PC-3 (cell line): ENCODE results near the gene GBP6. TPM values are rescaled to one million over a fixed set of nuclear protein-coding genes. Genes with fewer than 3 reads are reported as not detected.

Experiments
- ATAC-seq: fragments of 200-7000 bp; cut with Tn5 transposase; 2 replicates; pipeline ENCODE4 v1.9.1; 2020; ENCODE audit warnings: mild to moderate bottlenecking, moderate library complexity
- BruUV-seq: library from RNA; stranded (reverse); fragments of 400-500 nt; replicated peaks from 2 replicates; lab custom pipeline; 2021; lab: Mats Ljungman, UMichigan
- CTCF ChIA-PET: fragments of 300-600 bp; sonication (Branson Sonifier 250); formaldehyde crosslinking; loops from one replicate; lab custom pipeline; 2022; ENCODE audit warnings: antibody characterized with exemption; lab: Charles Lee
- POLR2A ChIA-PET: fragments of 300-600 bp; sonication (Branson Sonifier 250); formaldehyde crosslinking; loops from one replicate; lab custom pipeline; 2022; ENCODE audit warnings: antibody characterized with exemption; ENCODE audit not compliant: unreplicated experiment; lab: Charles Lee
- DNase-seq: peaks from one replicate; pipeline ENCODE4 v3.0.0-alpha.2; 2015
- H2AFZ ChIP-seq: fragments of 300-600 bp; sonication (generic); 2 replicates; pipeline ENCODE4 v1.6.0; 2016; ENCODE audit warnings: antibody characterized with exemption, low read length
- H3F3A ChIP-seq: fragments of 300-600 bp; sonication (generic); one replicate; pipeline ENCODE4 v1.6.0; 2017; ENCODE audit warnings: antibody characterized with exemption, low read length, control low read depth, mild to moderate bottlenecking; ENCODE audit not compliant: unreplicated experiment
- H3K27ac ChIP-seq: fragments of 300-600 bp; sonication (generic); 2 replicates; pipeline ENCODE4 v1.5.1; 2016; ENCODE audit warnings: mild to moderate bottlenecking, low read length
- H3K27me3 ChIP-seq: fragments of 300-600 bp; sonication (generic); 2 replicates; pipeline ENCODE4 v1.6.1; 2016; ENCODE audit warnings: low read length, mixed read lengths
- H3K36me3 ChIP-seq: fragments of 300-600 bp; sonication (generic); 2 replicates; pipeline ENCODE4 v1.6.1; 2016; ENCODE audit warnings: low read depth, mixed run types, low read length, mixed read lengths
- H3K4me1 ChIP-seq: fragments of 300-600 bp; sonication (generic); 2 replicates; pipeline ENCODE4 v1.5.1; 2016; ENCODE audit warnings: low read length; ENCODE audit not compliant: insufficient read depth
- H3K4me2 ChIP-seq: fragments of 300-600 bp; sonication (generic); 2 replicates; pipeline ENCODE4 v1.6.0; 2016; ENCODE audit warnings: low read length
- H3K4me3 ChIP-seq: fragments of 300-600 bp; sonication (generic); 2 replicates; pipeline ENCODE4 v1.5.1; 2016; ENCODE audit warnings: mild to moderate bottlenecking, low read length, mixed read lengths
- H3K79me2 ChIP-seq: fragments of 300-600 bp; sonication (generic); 2 replicates; pipeline ENCODE4 v1.6.1; 2017; ENCODE audit warnings: low read length, mixed read lengths
- H3K9ac ChIP-seq: fragments of 300-600 bp; sonication (generic); 2 replicates; pipeline ENCODE4 v1.6.0; 2016; ENCODE audit warnings: mild to moderate bottlenecking, low read length
- H3K9me2 ChIP-seq: fragments of 300-600 bp; sonication (generic); replicated peaks from 2 replicates; pipeline ENCODE4 v1.6.1; 2016; ENCODE audit warnings: mixed run types, low read length, mixed read lengths
- H3K9me3 ChIP-seq: fragments of 300-600 bp; sonication (generic); 2 replicates; pipeline ENCODE4 v1.6.1; 2016; ENCODE audit warnings: low read length, mixed read lengths
- H4K20me1 ChIP-seq: fragments of 300-600 bp; sonication (generic); 2 replicates; pipeline ENCODE4 v1.6.1; 2016; ENCODE audit warnings: low read length, mixed read lengths
- CTCF ChIP-seq: fragments of 300-600 bp; sonication (generic); conservative IDR thresholded peaks from 2 replicates; pipeline ENCODE4 v1.5.1; 2017; ENCODE audit warnings: antibody characterized with exemption, low read depth, mild to moderate bottlenecking, low read length
- EZH2 ChIP-seq: fragments of 300-600 bp; sonication (generic); IDR thresholded peaks from one replicate; pipeline ENCODE4 v1.6.1; 2017; ENCODE audit warnings: antibody characterized with exemption, mild to moderate bottlenecking, low read length; ENCODE audit not compliant: unreplicated experiment
- EZH2phosphoT487 ChIP-seq: fragments of 300-600 bp; sonication (generic); IDR thresholded peaks from 2 replicates; pipeline ENCODE4 v1.6.1; 2018; ENCODE audit warnings: mild to moderate bottlenecking, antibody characterized with exemption, low read length, borderline replicate concordance
- intact Hi-C: fragments of 100-400 bp; cut with micrococcal nuclease; formaldehyde crosslinking; loops from 2 replicates; pipeline ENCODE4 v1.9.0; 2023
- total RNA-seq: library from RNA; depleted of rRNA; stranded (reverse); fragments of >200 nt; gene quantifications from 2 replicates; pipeline ENCODE4 v1.2.3, GENCODE V29; 2014

GBP6 gene
- total RNA-seq, 1 experiment from 2014 or later: 0.40 TPM

GRCh38 chr1:89358287-89358893 lies 5.5 kb upstream of the GBP6 start:
- ATAC-seq: peak; percentile 83
- BruUV-seq: no TSS peak
- no peak overlapping the region for H3K4me2 ChIP-seq
- TF ChIP-seq CTCF (peak; percentile 87), EZH2phosphoT487 (no peak), EZH2 (no peak)
- H2AFZ ChIP-seq: no peak overlapping the region
- intact Hi-C loops: loop anchor here (1.0 kb wide), 3 partner anchors 97 to 385 kb away; no protein-coding TSS in a partner anchor
- DNase-seq: peak; percentile 86
- peaks cover 20% of the 10 kb centered on the region for H3K4me1 ChIP-seq
- no peaks in the 10 kb centered on the region for H3K79me2 ChIP-seq
- no peaks in the 10 kb centered on the region for H3K9me3 ChIP-seq
- H3F3A ChIP-seq: no peaks in the 10 kb centered on the region
- H3K36me3 ChIP-seq: no peaks in the 10 kb centered on the region
- ChIA-PET POLR2A (interaction anchor here (0.6 kb wide), 1 partner anchor 373 kb away, joined by 4 read pairs; no protein-coding TSS in a partner anchor), CTCF (no interaction called here)
- no peak overlapping the region for H3K4me3 ChIP-seq
- no peak overlapping the region for H3K9ac ChIP-seq
- H4K20me1 ChIP-seq: no peaks in the 10 kb centered on the region
- no peaks in the 10 kb centered on the region for H3K9me2 ChIP-seq
- no peak overlapping the region for H3K27ac ChIP-seq
- peaks cover 6% of the 10 kb centered on the region; the same call in 1 of the 2 replicates for H3K27me3 ChIP-seq

DNA sequence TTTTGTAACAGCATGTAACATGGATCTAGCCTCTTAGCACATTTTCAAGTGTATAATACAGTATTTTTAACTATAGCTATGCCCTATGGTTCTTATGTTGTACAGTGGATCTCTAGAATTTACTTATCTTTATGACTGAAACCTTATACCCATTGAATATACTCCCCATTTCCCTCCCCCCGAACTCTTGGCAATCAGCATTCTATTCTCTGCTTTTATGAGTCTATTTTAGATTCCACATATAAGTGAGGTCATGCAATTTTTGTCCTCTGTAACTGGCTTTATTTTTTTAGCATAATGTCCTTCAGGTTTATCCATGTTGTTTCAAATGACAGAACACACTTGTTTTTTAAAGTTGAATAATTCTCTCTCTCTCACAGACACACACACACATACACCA lies 3.1 kb upstream of the GBP6 start:
- no peaks in the 10 kb centered on the region for H3K36me3 ChIP-seq
- H3K9me2 ChIP-seq: no peaks in the 10 kb centered on the region
- no peak overlapping the region for H3K4me2 ChIP-seq
- H3F3A ChIP-seq: no peaks in the 10 kb centered on the region
- H3K9ac ChIP-seq: no peak overlapping the region
- H2AFZ ChIP-seq: no peak overlapping the region
- BruUV-seq: no TSS peak
- H3K4me3 ChIP-seq: no peak overlapping the region
- H4K20me1 ChIP-seq: no peaks in the 10 kb centered on the region
- no peak overlapping the region for H3K27ac ChIP-seq
- 0 out of 2 replicates have a peak, but pooled peaks have one; percentile 15 for ATAC-seq
- H3K4me1 ChIP-seq: peaks cover 29% of the 10 kb centered on the region
- H3K79me2 ChIP-seq: no peaks in the 10 kb centered on the region
- no peaks in the 10 kb centered on the region for H3K27me3 ChIP-seq
- TF ChIP-seq EZH2 (no peak), EZH2phosphoT487 (no peak), CTCF (no peak)
- CTCF ChIA-PET: no interaction called here
- POLR2A ChIA-PET: no interaction called here
- intact Hi-C loops: no loop called here
- no peaks in the 10 kb centered on the region for H3K9me3 ChIP-seq
- peak; percentile 25 for DNase-seq

GRCh38 chr1:89361681-89362080 lies 2.2 kb upstream of the GBP6 start:
- Histone ChIP-seq H3K4me1 (peaks cover 29% of the 10 kb centered on the region), H3K9ac (no peak overlapping the region), H3K27ac (no peak overlapping the region), H3K79me2 (no peaks in the 10 kb centered on the region), H2AFZ (no peak overlapping the region), H3K9me3 (no peaks in the 10 kb centered on the region), H4K20me1 (no peaks in the 10 kb centered on the region), H3K36me3 (no peaks in the 10 kb centered on the region), H3K9me2 (no peaks in the 10 kb centered on the region), H3K4me2 (no peak overlapping the region), H3K27me3 (no peaks in the 10 kb centered on the region), H3K4me3 (no peak overlapping the region), H3F3A (no peaks in the 10 kb centered on the region)
- no peak for DNase-seq
- BruUV-seq: no TSS peak
- ChIA-PET POLR2A (no interaction called here), CTCF (interaction anchor here (0.5 kb wide), 1 partner anchor 356 kb away, joined by 3 read pairs; no protein-coding TSS in a partner anchor)
- ATAC-seq: no peak
- intact Hi-C loops: no loop called here
- TF ChIP-seq EZH2: no peak
- TF ChIP-seq EZH2phosphoT487: no peak
- no peak for TF ChIP-seq CTCF
